H9 (cell line): ENCODE measurements around the gene PARP3. TPM values are rescaled to one million over a fixed set of nuclear protein-coding genes. Genes with fewer than 3 reads are reported as not detected.

Source experiments
- DNase-seq: peaks from one replicate; pipeline ENCODE4 v3.0.0-alpha.2; 2017
- H2AFZ ChIP-seq: one replicate; pipeline ENCODE4 v1.6.1; 2013; ENCODE audit warnings: mild to moderate bottlenecking, low read length, control low read depth, moderate library complexity
- H2AK5ac ChIP-seq: 2 replicates; pipeline ENCODE4 v1.6.1; 2013; ENCODE audit warnings: low read length, control low read depth, mixed read lengths; ENCODE audit not compliant: insufficient read length
- H2BK120ac ChIP-seq: one replicate; pipeline ENCODE4 v1.6.1; 2013; ENCODE audit warnings: low read depth, mild to moderate bottlenecking, low read length, control low read depth, inconsistent platforms; ENCODE audit not compliant: poor library complexity, severe bottlenecking
- H2BK12ac ChIP-seq: 2 replicates; pipeline ENCODE4 v1.6.1; 2013; ENCODE audit warnings: low read length, control low read depth, mixed read lengths, low read depth; ENCODE audit not compliant: insufficient read length
- H2BK15ac ChIP-seq: 2 replicates; pipeline ENCODE4 v1.6.1; 2013; ENCODE audit warnings: low read depth, low read length, control low read depth
- H2BK20ac ChIP-seq: one replicate; pipeline ENCODE4 v1.6.1; 2013; ENCODE audit warnings: low read depth, mild to moderate bottlenecking, low read length, control low read depth, inconsistent platforms; ENCODE audit not compliant: poor library complexity, severe bottlenecking
- H2BK5ac ChIP-seq: 2 replicates; pipeline ENCODE4 v1.6.1; 2013; ENCODE audit warnings: low read length, control low read depth, mixed read lengths; ENCODE audit not compliant: insufficient read length
- H3K14ac ChIP-seq: 2 replicates; pipeline ENCODE4 v1.6.1; 2013; ENCODE audit warnings: low read length, control low read depth; ENCODE audit not compliant: insufficient read depth
- H3K18ac ChIP-seq: 2 replicates; pipeline ENCODE4 v1.6.1; 2013; ENCODE audit warnings: low read depth, mild to moderate bottlenecking, mixed read lengths, low read length, control low read depth; ENCODE audit not compliant: insufficient read length
- H3K23ac ChIP-seq: 2 replicates; pipeline ENCODE4 v1.6.1; 2013; ENCODE audit warnings: low read length, control low read depth, mixed read lengths, low read depth; ENCODE audit not compliant: insufficient read length
- H3K23me2 ChIP-seq: 2 replicates; pipeline ENCODE4 v1.6.1; 2013; ENCODE audit warnings: low read depth, mild to moderate bottlenecking, mixed read lengths, low read length, control low read depth; ENCODE audit not compliant: insufficient read length, poor library complexity, severe bottlenecking
- H3K27ac ChIP-seq: 2 replicates; pipeline ENCODE4 v1.5.1; 2013; ENCODE audit warnings: low read length, control low read depth, mixed read lengths, low read depth; ENCODE audit not compliant: insufficient read length
- H3K27me3 ChIP-seq: 2 replicates; pipeline ENCODE4 v1.6.1; 2013; ENCODE audit warnings: low read length, control low read depth, inconsistent platforms; ENCODE audit not compliant: insufficient read depth
- H3K4ac ChIP-seq: 2 replicates; pipeline ENCODE4 v1.6.1; 2013; ENCODE audit warnings: low read depth, mild to moderate bottlenecking, control low read depth, inconsistent platforms, low read length, moderate library complexity
- H3K4me1 ChIP-seq: 2 replicates; pipeline ENCODE4 v1.6.1; 2013; ENCODE audit warnings: low read length, control low read depth, inconsistent platforms; ENCODE audit not compliant: insufficient read depth
- H3K4me2 ChIP-seq: 2 replicates; pipeline ENCODE4 v1.6.1; 2013; ENCODE audit warnings: low read length, control low read depth, mixed read lengths; ENCODE audit not compliant: insufficient read length, insufficient read depth
- H3K56ac ChIP-seq: 2 replicates; pipeline ENCODE4 v1.6.1; 2013; ENCODE audit warnings: low read depth, mild to moderate bottlenecking, mixed read lengths, low read length, control low read depth; ENCODE audit not compliant: insufficient read length
- H3K79me1 ChIP-seq: 2 replicates; pipeline ENCODE4 v1.6.1; 2013; ENCODE audit warnings: low read depth, mild to moderate bottlenecking, moderate library complexity, low read length, control low read depth, inconsistent platforms; ENCODE audit not compliant: insufficient read depth, poor library complexity, severe bottlenecking
- H3K79me2 ChIP-seq: 2 replicates; pipeline ENCODE4 v1.6.1; 2013; ENCODE audit warnings: low read length, control low read depth, inconsistent platforms; ENCODE audit not compliant: insufficient read depth
- H3K9ac ChIP-seq: 2 replicates; pipeline ENCODE4 v1.6.1; 2013; ENCODE audit warnings: low read length, control low read depth, mixed read lengths; ENCODE audit not compliant: insufficient read length; ENCODE audit errors: extremely low read depth
- H3K9me3 ChIP-seq: one replicate; pipeline ENCODE4 v1.6.1; 2013; ENCODE audit warnings: low read depth, low read length, inconsistent platforms; ENCODE audit not compliant: control insufficient read depth
- H3T11ph ChIP-seq: one replicate; pipeline ENCODE4 v1.6.1; 2013; ENCODE audit warnings: mild to moderate bottlenecking, low read length, control low read depth, inconsistent platforms
- H4K20me1 ChIP-seq: one replicate; pipeline ENCODE4 v1.6.1; 2013; ENCODE audit not compliant: control insufficient read depth, insufficient read length, insufficient read depth
- H4K5ac ChIP-seq: 2 replicates; pipeline ENCODE4 v1.6.1; 2013; ENCODE audit warnings: low read depth, mild to moderate bottlenecking, mixed read lengths, low read length, control low read depth; ENCODE audit not compliant: insufficient read length
- H4K8ac ChIP-seq: replicated peaks from 2 replicates; pipeline ENCODE4 v1.6.1; 2013; ENCODE audit warnings: low read length, control low read depth, mixed read lengths, low read depth; ENCODE audit not compliant: insufficient read length
- H4K91ac ChIP-seq: 2 replicates; pipeline ENCODE4 v1.6.1; 2013; ENCODE audit warnings: low read depth, mild to moderate bottlenecking, moderate library complexity, mixed read lengths, low read length, control low read depth; ENCODE audit not compliant: insufficient read length
- H3K27ac Mint-ChIP-seq, 3 experiments: 2 replicates in 2 of 3; 3 replicates in 1 of 3; pipeline ENCODE4 v1.8.0; 2020 to 2021; ENCODE audit warnings: mixed read lengths in 3 of 3, mild to moderate bottlenecking in 1 of 3, moderate library complexity in 1 of 3
- H3K27me3 Mint-ChIP-seq: 2 replicates; pipeline ENCODE4 v1.8.0; 2021; ENCODE audit warnings: low read depth, mild to moderate bottlenecking, moderate library complexity, mixed read lengths
- H3K36me3 Mint-ChIP-seq, 3 experiments: 2 replicates in 2 of 3; 3 replicates in 1 of 3; pipeline ENCODE4 v1.8.0; 2020 to 2021; ENCODE audit warnings: low read depth in 3 of 3, mixed read lengths in 3 of 3; ENCODE audit not compliant: insufficient read depth in 1 of 3
- H3K4me1 Mint-ChIP-seq, 2 experiments: 2 replicates each; pipeline ENCODE4 v1.8.0; 2020; ENCODE audit warnings: mixed read lengths in 2 of 2
- H3K4me3 Mint-ChIP-seq, 2 experiments: 2 replicates in 1 of 2; 3 replicates in 1 of 2; pipeline ENCODE4 v1.8.0; 2020 to 2021; ENCODE audit warnings: mild to moderate bottlenecking in 2 of 2, mixed read lengths in 2 of 2, moderate library complexity in 1 of 2
- H3K9me3 Mint-ChIP-seq, 2 experiments: 2 replicates in 1 of 2; 3 replicates in 1 of 2; pipeline ENCODE4 v1.8.0; 2020; ENCODE audit warnings: mild to moderate bottlenecking in 2 of 2, mixed read lengths in 2 of 2, moderate library complexity in 1 of 2
- WGBS: extraction: QIAGEN DNeasy Blood & Tissue Kit; methylation state at CpG from one replicate; pipeline ENCODE4 v1.1.7; 2013; ENCODE audit warnings: missing lambda C conversion rate, low lambda C conversion rate, mixed read lengths; ENCODE audit not compliant: insufficient read length; ENCODE audit errors: extremely low coverage; 5-methylcytosine and 5-hydroxymethylcytosine counted together
- total RNA-seq: library from RNA; stranded (reverse); gene quantifications from 2 replicates; pipeline ENCODE4 v1.2.1, GENCODE V29; 2021
- TF ChIP-seq, protein P1 (sequence below): fragments of 200-600 bp; sonication (generic); conservative IDR thresholded peaks from 3 replicates; pipeline ENCODE4 v1.8.0; 2021; ENCODE audit warnings: antibody characterized with exemption, mild to moderate bottlenecking

The PARP3 gene
- total RNA-seq, 1 experiment from 2014 or later = 1.3 TPM

DNA sequence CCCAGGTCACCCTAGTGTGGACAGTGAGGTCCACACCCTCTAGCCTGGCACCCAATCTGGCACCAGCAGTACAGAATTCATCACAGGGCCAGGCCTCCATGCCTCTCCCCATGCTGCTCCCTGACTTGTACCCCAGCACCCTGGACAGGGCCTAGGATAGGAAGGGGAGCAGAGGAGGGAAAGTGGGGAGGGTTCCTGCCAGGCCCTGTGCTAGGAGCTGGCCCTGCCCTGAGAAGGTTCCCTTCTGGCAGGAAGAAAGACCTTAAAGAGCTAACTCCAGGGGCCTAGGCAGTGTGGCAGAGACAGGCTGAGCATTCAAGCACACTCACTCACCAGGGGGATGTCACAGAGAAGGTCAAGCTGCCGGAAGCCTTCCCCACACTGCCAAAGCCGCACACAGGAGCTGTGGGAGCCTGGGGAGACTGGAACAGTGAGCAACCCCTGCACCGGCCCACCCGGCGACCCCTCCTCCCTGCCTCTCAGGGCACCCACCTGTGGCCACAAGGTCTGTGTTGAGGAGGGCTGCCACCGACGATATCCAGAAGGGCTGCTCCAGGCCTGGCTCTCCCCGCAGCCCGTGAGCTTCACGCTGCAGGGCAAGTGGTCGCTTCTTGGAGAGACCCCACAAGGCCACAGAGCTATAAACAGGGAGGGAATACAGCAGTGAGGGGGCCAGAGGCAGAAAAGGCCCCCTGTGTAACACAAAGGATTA, 7.9 kb upstream of the PARP3 start:
- Histone ChIP-seq H2BK5ac (no peak overlapping the region), H3K18ac (no peak overlapping the region), H2BK120ac (no peak overlapping the region), H2BK12ac (no peak overlapping the region), H2BK15ac (no peak overlapping the region), H3K23me2 (no peaks in the 10 kb centered on the region), H3K14ac (no peak overlapping the region), H3K9me3 (no peaks in the 10 kb centered on the region), H3K79me1 (peaks cover 6% of the 10 kb centered on the region), H2BK20ac (no peak overlapping the region), H3K4me1 (no peaks in the 10 kb centered on the region), H3K56ac (no peak overlapping the region), H3K4me2 (no peak overlapping the region), H4K8ac (no peak overlapping the region), H3K4ac (no peak overlapping the region), H2AK5ac (no peak overlapping the region), H3T11ph (no peak overlapping the region), H3K23ac (no peak overlapping the region), H4K91ac (no peak overlapping the region), H3K79me2 (no peaks in the 10 kb centered on the region), H3K9ac (no peak overlapping the region), H3K27me3 (no peaks in the 10 kb centered on the region), H2AFZ (no peak overlapping the region), H4K5ac (no peak overlapping the region), H4K20me1 (no peaks in the 10 kb centered on the region), H3K27ac (no peak overlapping the region)
- no peak overlapping the region for H3K4me3 Mint-ChIP-seq
- DNase-seq = no peak
- H3K36me3 Mint-ChIP-seq = peaks cover 54 to 82% (median 66%) of the 10 kb centered on the region in 3 experiments; a peak in 6 of 7 replicates
- TF ChIP-seq, protein P1, sequence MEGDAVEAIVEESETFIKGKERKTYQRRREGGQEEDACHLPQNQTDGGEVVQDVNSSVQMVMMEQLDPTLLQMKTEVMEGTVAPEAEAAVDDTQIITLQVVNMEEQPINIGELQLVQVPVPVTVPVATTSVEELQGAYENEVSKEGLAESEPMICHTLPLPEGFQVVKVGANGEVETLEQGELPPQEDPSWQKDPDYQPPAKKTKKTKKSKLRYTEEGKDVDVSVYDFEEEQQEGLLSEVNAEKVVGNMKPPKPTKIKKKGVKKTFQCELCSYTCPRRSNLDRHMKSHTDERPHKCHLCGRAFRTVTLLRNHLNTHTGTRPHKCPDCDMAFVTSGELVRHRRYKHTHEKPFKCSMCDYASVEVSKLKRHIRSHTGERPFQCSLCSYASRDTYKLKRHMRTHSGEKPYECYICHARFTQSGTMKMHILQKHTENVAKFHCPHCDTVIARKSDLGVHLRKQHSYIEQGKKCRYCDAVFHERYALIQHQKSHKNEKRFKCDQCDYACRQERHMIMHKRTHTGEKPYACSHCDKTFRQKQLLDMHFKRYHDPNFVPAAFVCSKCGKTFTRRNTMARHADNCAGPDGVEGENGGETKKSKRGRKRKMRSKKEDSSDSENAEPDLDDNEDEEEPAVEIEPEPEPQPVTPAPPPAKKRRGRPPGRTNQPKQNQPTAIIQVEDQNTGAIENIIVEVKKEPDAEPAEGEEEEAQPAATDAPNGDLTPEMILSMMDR = no peak
- H3K9me3 Mint-ChIP-seq = no peaks in the 10 kb centered on the region; a peak in 1 of 5 replicates
- WGBS = no CpG with 5 or more reads among the region's 11 CpGs
- peaks cover 0 to 3% of the 10 kb centered on the region in 2 experiments; a peak in 2 of 4 replicates for H3K4me1 Mint-ChIP-seq
- H3K27me3 Mint-ChIP-seq = no peaks in the 10 kb centered on the region; the same call in 1 of the 2 replicates
- no peak overlapping the region for H3K27ac Mint-ChIP-seq
